Measurements from ENCODE around the gene KMT2A. TPM values are rescaled to one million over a fixed set of nuclear protein-coding genes. Genes with fewer than 3 reads are reported as not detected.

The KMT2A gene
- total and polyA plus RNA-seq, 2 experiments from 2014 or later, result 34.3 to 72.2 TPM

DNA sequence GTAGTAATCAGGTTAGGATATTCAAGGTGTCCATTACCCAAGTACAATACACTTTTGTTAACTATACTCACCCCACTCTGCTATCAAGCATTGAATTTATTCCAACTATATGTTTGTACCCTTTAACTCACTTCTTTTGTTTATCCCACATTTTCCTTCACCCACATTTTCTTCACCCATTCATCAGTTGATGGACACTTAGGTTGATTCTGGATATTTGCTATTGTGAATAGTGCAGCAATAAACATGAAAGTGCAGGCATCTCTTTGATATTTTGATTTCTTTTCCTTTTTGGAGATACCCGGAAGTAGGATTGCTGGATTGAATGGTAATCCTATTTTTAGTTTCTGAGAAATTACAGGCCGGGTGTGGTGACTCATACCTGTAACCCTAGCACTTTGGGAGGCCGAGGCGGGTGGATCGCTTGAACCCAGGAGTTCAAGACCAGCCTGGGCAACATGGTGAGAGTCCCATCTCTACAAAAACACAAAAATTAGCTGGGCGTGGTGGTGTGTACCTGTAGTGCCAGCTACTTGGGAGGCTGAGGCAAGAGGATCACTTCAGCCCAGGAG is 101.2 kb downstream of the KMT2A start (continued):
- no peak for TF ChIP-seq JUNB (IDR thresholded peaks at IDR 0.05; ENCODE audit: unreplicated experiment)

GRCh38 chr11:118544010-118544646 is 107.8 kb downstream of the KMT2A start:
- H3K9me2 ChIP-seq (ENCODE audit: insufficient read depth), result no peaks in the 10 kb centered on the region
- peaks cover 12% of the 10 kb centered on the region; the same call in 2 of the 3 replicates for H3K36me3 Mint-ChIP-seq (ENCODE audit: low read depth)
- H3K4me1 ChIP-seq (ENCODE audit: insufficient read depth), result no peaks in the 10 kb centered on the region
- H3K4me2 ChIP-seq, result no peak overlapping the region
- no peak overlapping the region for H2AFZ ChIP-seq
- H3K27ac ChIP-seq (ENCODE audit: low read depth), result no peak overlapping the region
- no peak overlapping the region for H3K27ac Mint-ChIP-seq
- TF ChIP-seq CREB1 (CRISPR knock-in tag; IDR thresholded peaks at IDR 0.05; ENCODE audit: low read depth), result no peak
- TF ChIP-seq ZNF114 (CRISPR knock-in tag; IDR thresholded peaks at IDR 0.05), result no peak
- no peak for TF ChIP-seq CTCF (conservative IDR thresholded peaks at IDR 0.05; ENCODE audit: low read depth in 2 of 2)
- no peak for TF ChIP-seq NANOG (IDR thresholded peaks at IDR 0.05; ENCODE audit: borderline replicate concordance)
- TF ChIP-seq, protein P1, sequence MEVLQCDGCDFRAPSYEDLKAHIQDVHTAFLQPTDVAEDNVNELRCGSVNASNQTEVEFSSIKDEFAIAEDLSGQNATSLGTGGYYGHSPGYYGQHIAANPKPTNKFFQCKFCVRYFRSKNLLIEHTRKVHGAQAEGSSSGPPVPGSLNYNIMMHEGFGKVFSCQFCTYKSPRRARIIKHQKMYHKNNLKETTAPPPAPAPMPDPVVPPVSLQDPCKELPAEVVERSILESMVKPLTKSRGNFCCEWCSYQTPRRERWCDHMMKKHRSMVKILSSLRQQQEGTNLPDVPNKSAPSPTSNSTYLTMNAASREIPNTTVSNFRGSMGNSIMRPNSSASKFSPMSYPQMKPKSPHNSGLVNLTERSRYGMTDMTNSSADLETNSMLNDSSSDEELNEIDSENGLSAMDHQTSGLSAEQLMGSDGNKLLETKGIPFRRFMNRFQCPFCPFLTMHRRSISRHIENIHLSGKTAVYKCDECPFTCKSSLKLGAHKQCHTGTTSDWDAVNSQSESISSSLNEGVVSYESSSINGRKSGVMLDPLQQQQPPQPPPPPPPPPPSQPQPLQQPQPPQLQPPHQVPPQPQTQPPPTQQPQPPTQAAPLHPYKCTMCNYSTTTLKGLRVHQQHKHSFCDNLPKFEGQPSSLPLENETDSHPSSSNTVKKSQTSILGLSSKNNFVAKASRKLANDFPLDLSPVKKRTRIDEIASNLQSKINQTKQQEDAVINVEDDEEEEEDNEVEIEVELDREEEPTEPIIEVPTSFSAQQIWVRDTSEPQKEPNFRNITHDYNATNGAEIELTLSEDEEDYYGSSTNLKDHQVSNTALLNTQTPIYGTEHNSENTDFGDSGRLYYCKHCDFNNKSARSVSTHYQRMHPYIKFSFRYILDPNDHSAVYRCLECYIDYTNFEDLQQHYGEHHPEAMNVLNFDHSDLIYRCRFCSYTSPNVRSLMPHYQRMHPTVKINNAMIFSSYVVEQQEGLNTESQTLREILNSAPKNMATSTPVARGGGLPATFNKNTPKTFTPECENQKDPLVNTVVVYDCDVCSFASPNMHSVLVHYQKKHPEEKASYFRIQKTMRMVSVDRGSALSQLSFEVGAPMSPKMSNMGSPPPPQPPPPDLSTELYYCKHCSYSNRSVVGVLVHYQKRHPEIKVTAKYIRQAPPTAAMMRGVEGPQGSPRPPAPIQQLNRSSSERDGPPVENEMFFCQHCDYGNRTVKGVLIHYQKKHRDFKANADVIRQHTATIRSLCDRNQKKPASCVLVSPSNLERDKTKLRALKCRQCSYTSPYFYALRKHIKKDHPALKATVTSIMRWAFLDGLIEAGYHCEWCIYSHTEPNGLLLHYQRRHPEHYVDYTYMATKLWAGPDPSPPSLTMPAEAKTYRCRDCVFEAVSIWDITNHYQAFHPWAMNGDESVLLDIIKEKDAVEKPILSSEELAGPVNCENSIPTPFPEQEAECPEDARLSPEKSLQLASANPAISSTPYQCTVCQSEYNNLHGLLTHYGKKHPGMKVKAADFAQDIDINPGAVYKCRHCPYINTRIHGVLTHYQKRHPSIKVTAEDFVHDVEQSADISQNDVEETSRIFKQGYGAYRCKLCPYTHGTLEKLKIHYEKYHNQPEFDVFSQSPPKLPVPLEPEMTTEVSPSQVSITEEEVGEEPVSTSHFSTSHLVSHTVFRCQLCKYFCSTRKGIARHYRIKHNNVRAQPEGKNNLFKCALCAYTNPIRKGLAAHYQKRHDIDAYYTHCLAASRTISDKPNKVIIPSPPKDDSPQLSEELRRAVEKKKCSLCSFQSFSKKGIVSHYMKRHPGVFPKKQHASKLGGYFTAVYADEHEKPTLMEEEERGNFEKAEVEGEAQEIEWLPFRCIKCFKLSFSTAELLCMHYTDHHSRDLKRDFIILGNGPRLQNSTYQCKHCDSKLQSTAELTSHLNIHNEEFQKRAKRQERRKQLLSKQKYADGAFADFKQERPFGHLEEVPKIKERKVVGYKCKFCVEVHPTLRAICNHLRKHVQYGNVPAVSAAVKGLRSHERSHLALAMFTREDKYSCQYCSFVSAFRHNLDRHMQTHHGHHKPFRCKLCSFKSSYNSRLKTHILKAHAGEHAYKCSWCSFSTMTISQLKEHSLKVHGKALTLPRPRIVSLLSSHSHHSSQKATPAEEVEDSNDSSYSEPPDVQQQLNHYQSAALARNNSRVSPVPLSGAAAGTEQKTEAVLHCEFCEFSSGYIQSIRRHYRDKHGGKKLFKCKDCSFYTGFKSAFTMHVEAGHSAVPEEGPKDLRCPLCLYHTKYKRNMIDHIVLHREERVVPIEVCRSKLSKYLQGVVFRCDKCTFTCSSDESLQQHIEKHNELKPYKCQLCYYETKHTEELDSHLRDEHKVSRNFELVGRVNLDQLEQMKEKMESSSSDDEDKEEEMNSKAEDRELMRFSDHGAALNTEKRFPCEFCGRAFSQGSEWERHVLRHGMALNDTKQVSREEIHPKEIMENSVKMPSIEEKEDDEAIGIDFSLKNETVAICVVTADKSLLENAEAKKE (CRISPR knock-in tag; IDR thresholded peaks at IDR 0.05), result no peak
- TF ChIP-seq STAT1 (IDR thresholded peaks at IDR 0.05; ENCODE audit: unreplicated experiment), result no peak
- TF ChIP-seq EZH2 (IDR thresholded peaks at IDR 0.05; ENCODE audit: low read depth, unreplicated experiment), result no peak
- TF ChIP-seq, protein P2, sequence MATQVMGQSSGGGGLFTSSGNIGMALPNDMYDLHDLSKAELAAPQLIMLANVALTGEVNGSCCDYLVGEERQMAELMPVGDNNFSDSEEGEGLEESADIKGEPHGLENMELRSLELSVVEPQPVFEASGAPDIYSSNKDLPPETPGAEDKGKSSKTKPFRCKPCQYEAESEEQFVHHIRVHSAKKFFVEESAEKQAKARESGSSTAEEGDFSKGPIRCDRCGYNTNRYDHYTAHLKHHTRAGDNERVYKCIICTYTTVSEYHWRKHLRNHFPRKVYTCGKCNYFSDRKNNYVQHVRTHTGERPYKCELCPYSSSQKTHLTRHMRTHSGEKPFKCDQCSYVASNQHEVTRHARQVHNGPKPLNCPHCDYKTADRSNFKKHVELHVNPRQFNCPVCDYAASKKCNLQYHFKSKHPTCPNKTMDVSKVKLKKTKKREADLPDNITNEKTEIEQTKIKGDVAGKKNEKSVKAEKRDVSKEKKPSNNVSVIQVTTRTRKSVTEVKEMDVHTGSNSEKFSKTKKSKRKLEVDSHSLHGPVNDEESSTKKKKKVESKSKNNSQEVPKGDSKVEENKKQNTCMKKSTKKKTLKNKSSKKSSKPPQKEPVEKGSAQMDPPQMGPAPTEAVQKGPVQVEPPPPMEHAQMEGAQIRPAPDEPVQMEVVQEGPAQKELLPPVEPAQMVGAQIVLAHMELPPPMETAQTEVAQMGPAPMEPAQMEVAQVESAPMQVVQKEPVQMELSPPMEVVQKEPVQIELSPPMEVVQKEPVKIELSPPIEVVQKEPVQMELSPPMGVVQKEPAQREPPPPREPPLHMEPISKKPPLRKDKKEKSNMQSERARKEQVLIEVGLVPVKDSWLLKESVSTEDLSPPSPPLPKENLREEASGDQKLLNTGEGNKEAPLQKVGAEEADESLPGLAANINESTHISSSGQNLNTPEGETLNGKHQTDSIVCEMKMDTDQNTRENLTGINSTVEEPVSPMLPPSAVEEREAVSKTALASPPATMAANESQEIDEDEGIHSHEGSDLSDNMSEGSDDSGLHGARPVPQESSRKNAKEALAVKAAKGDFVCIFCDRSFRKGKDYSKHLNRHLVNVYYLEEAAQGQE (IDR thresholded peaks at IDR 0.05; ENCODE audit: unreplicated experiment), result no peak
- no peak for TF ChIP-seq POLR2AphosphoS5 (IDR thresholded peaks at IDR 0.05; ENCODE audit: low read depth)
- no peak for TF ChIP-seq EZH2phosphoT487 (IDR thresholded peaks at IDR 0.05; ENCODE audit: unreplicated experiment)
- no peak for TF ChIP-seq ETS1 (IDR thresholded peaks at IDR 0.05)
- TF ChIP-seq JUNB (IDR thresholded peaks at IDR 0.05; ENCODE audit: unreplicated experiment), result no peak
- H3K27me3 ChIP-seq (ENCODE audit: insufficient read depth), result no peaks in the 10 kb centered on the region
- no peaks in the 10 kb centered on the region for H3F3A ChIP-seq (replicated peaks; ENCODE audit: low read depth)
- H3K9me3 Mint-ChIP-seq, result no peaks in the 10 kb centered on the region
- H3K79me2 ChIP-seq (replicated peaks; ENCODE audit: insufficient read depth), result no peaks in the 10 kb centered on the region
- DNase-seq (ENCODE audit: low spot score), result no peak
- no peak overlapping the region for H3K4me3 ChIP-seq
- ATAC-seq, result no peak
- peaks cover 2% of the 10 kb centered on the region for H3K27me3 Mint-ChIP-seq (ENCODE audit: insufficient read depth, low read depth, poor library complexity)
- H3K4me1 Mint-ChIP-seq, result no peaks in the 10 kb centered on the region
- H3K36me3 ChIP-seq (ENCODE audit: insufficient read depth), result no peaks in the 10 kb centered on the region
- H3K4me3 Mint-ChIP-seq, result no peak overlapping the region
- H4K20me1 ChIP-seq (replicated peaks; ENCODE audit: insufficient read depth), result no peaks in the 10 kb centered on the region
